ENCODE data around the gene ZNF275. TPM values are rescaled to one million over a fixed set of nuclear protein-coding genes. Genes with fewer than 3 reads are reported as not detected.

ZNF275 gene
- total RNA-seq, 1 donor from 2014 or later = 7.6 TPM

DNA sequence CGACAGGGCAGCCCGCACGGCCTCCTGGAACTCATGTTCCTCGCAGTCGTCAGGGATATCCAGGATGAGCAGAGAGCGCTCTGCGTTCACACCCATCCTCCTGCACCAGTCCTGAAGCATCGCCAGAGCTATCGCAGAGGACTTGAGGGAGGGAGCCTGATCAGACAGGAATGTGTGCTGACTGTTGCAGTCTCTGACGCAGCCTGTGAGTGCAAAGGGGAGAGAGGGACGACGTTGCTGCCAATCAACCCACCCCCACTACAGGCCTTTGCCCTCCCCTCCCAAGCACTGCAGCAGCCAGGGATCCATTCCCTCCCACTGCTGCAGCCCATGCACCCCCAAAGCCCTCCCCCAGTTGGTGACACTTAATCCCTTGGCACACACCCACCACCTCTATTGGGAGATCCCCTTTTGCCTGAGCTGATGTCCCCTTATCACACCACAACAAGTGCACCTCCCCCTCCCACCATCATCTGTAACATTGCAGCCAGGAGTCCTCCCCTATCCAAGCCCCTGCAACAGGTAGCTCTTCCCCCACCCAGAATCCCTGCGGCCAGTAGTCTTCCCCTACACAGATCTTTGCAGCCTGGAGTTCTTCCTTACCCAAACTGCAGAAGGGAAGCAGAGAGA, 13.3 kb upstream of the ZNF275 start:
- no peaks in the 10 kb centered on the region for H3K27me3 ChIP-seq
- no peak overlapping the region for H3K27ac ChIP-seq
- no peak overlapping the region for H3K4me3 ChIP-seq
- H3K4me1 ChIP-seq = no peaks in the 10 kb centered on the region
- no peak for TF ChIP-seq POLR2A (IDR thresholded peaks at IDR 0.05)
- TF ChIP-seq POLR2AphosphoS5 (IDR thresholded peaks at IDR 0.05; ENCODE audit: insufficient read depth in 1 of 2, low read depth in 1 of 2) = no peak
- TF ChIP-seq, protein P1, sequence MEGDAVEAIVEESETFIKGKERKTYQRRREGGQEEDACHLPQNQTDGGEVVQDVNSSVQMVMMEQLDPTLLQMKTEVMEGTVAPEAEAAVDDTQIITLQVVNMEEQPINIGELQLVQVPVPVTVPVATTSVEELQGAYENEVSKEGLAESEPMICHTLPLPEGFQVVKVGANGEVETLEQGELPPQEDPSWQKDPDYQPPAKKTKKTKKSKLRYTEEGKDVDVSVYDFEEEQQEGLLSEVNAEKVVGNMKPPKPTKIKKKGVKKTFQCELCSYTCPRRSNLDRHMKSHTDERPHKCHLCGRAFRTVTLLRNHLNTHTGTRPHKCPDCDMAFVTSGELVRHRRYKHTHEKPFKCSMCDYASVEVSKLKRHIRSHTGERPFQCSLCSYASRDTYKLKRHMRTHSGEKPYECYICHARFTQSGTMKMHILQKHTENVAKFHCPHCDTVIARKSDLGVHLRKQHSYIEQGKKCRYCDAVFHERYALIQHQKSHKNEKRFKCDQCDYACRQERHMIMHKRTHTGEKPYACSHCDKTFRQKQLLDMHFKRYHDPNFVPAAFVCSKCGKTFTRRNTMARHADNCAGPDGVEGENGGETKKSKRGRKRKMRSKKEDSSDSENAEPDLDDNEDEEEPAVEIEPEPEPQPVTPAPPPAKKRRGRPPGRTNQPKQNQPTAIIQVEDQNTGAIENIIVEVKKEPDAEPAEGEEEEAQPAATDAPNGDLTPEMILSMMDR (IDR thresholded peaks at IDR 0.05) = no peak
- intact Hi-C loops (cut with DNase I) = no loop called here
- DNase-seq (ENCODE audit: extremely low spot score in 2 of 2) = no peak
- no peaks in the 10 kb centered on the region for H3K9me3 ChIP-seq
- no peaks in the 10 kb centered on the region for H3K36me3 ChIP-seq

DNA sequence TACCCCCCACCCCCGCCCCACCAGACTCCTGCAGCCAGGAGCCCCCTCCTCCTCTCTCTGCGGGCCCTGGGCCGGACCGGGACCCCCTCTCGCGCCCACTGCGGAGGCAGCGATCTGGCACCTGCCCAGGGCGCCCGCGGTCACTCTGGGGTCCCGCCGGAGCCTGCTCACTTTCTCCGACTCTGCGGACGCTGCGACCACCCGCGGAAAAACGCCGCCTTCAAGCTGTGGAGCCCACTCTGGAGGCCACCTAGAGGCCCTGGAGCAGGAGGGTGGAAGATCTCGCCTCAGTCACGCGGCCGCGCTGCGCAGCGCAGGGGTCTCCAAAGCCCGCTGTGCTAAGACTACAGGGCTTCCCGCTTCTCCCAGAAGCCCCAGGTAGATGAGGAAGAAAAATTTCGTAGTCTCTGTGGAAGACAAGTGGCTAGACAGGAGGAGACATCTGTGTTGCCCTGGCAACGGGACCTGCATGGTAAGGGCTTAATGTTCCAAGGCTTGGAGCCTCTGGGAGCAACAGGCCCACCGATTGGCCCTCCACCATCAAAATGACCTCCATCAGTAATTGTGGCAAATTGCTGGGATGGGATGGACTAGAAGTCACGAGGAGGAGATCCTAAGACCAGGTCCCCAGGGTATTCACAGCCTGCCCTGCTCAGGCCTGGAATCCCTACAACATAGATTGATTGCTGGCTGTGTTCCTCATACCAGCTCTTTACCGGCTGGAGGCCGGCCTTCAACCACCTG, 12.4 kb upstream of the ZNF275 start, which contains the start of gene PNMA6F:
TSS of gene PNMA6F (minus strand) at position 387 of the 744 bp plus-strand sequence. CDS start 1,093 bp downstream, outside the sequence.
- no peak for TF ChIP-seq POLR2A (IDR thresholded peaks at IDR 0.05)
- no peak for TF ChIP-seq POLR2AphosphoS5 (IDR thresholded peaks at IDR 0.05; ENCODE audit: insufficient read depth in 1 of 2, low read depth in 1 of 2)
- TF ChIP-seq, protein P1 (IDR thresholded peaks at IDR 0.05) = no peak
- DNase-seq (ENCODE audit: extremely low spot score in 2 of 2) = peak in 1 of 2 donors; percentile 77
- no peak within 1 kb of the TSS for H3K27ac ChIP-seq
- intact Hi-C loops (cut with DNase I) = no loop called here
- H3K9me3 ChIP-seq = no peaks in the 10 kb centered on the region
- H3K36me3 ChIP-seq = no peaks in the 10 kb centered on the region
- H3K4me1 ChIP-seq = no peaks in the 10 kb centered on the region
- no peak within 1 kb of the TSS for H3K4me3 ChIP-seq
- no peaks in the 10 kb centered on the region for H3K27me3 ChIP-seq

DNA sequence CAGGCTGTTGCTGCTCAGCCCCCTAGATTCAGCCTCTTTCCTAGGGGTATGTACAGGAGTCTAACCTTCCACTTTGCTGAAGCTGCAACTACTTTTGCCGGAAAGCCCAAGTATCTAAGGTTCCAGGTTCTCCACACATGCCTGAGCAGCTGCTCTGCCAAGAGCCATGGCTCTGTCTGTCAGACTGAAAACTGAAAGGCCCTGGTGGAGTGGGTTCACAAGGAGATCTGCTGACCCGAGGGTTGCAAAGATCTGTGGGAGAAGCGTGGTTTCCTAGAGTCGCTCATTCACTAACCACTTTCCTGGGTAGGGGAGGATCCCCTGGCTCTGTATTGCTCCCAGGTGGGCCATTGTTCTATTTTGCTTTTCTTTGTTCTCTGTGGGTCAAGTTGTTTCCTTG, 6.4 kb upstream of the ZNF275 start:
- no peaks in the 10 kb centered on the region for H3K36me3 ChIP-seq
- no peaks in the 10 kb centered on the region for H3K9me3 ChIP-seq
- intact Hi-C loops (cut with DNase I) = no loop called here
- TF ChIP-seq, protein P1 (IDR thresholded peaks at IDR 0.05) = no peak
- TF ChIP-seq POLR2A (IDR thresholded peaks at IDR 0.05) (no peak), POLR2AphosphoS5 (IDR thresholded peaks at IDR 0.05; ENCODE audit: insufficient read depth in 1 of 2, low read depth in 1 of 2) (no peak)
- H3K4me1 ChIP-seq = no peaks in the 10 kb centered on the region
- no peaks in the 10 kb centered on the region for H3K27me3 ChIP-seq
- no peak overlapping the region for H3K4me3 ChIP-seq
- H3K27ac ChIP-seq = no peak overlapping the region
- peak; percentile 34 to 70 for DNase-seq (ENCODE audit: extremely low spot score in 2 of 2)

DNA sequence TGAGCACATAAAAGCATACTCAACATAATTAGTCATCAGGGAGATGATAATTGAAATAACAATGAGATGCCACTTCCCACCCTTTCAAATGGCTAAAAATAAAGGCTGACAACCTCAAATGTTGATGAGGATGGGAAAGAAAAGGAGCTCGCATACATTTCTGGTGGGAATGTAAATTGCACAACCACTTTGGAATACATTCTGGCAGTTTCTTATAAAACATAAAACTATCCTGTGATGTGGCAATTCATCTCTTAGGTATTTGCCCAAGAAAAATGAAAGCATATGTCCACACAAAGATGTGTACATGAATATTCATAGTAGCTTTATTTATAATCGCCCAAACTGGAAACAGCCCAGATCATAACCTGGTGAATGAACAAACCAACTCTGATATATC, 687 bp upstream of the ZNF275 start:
- H3K27ac ChIP-seq = no peak overlapping the region

More for the DNA sequence above, 687 bp upstream of the ZNF275 start:
- H3K4me1 ChIP-seq = peaks cover 9% of the 10 kb centered on the region
- H3K27me3 ChIP-seq = no peaks in the 10 kb centered on the region
- TF ChIP-seq POLR2A (IDR thresholded peaks at IDR 0.05) = no peak
- TF ChIP-seq, protein P1 (IDR thresholded peaks at IDR 0.05) = no peak
- TF ChIP-seq POLR2AphosphoS5 (IDR thresholded peaks at IDR 0.05; ENCODE audit: insufficient read depth in 1 of 2, low read depth in 1 of 2) = no peak
- DNase-seq (ENCODE audit: extremely low spot score in 2 of 2) = no peak
- no peaks in the 10 kb centered on the region for H3K9me3 ChIP-seq
- H3K4me3 ChIP-seq = peak overlapping the region in 1 of 2 donors; percentile 63
- intact Hi-C loops (cut with DNase I) = no loop called here
- no peaks in the 10 kb centered on the region for H3K36me3 ChIP-seq
